ENCODE measurements around the gene PLA2G1B. TPM values are rescaled to one million over a fixed set of nuclear protein-coding genes. Genes with fewer than 3 reads are reported as not detected.

Gene PLA2G1B
- total and polyA plus RNA-seq, 9 of the 15 experiments (the other 6 are each of a cell fraction or from before 2014, with no cell fraction given): 1.4 TPM; not detected in 8

GRCh38 chr12:120358412-120359100, 31.0 kb upstream of the PLA2G1B start:
- in situ Hi-C loops (cut with MboI) (no loop called here), intact Hi-C loops (cut with micrococcal nuclease) (loop anchor here (5.0 kb wide), 1 partner anchor 131 kb away; no protein-coding TSS in a partner anchor)
- H3K4me1 ChIP-seq (replicated peaks in 1 of 2; ENCODE audit: control insufficient read depth in 2 of 2, insufficient read depth in 2 of 2, low read length in 2 of 2): peaks cover 0 to 24% of the 10 kb centered on the region in 2 experiments; a peak in 3 of 5 replicates
- no peak overlapping the region for H3K4me2 ChIP-seq (ENCODE audit: insufficient read depth, low read length)
- ChIA-PET POLR2A (no interaction called here), CTCF (ENCODE audit: low intra/inter-chr PET ratio) (interaction anchor here (0.6 kb wide), 1 partner anchor 138 kb away, joined by 3 read pairs; no protein-coding TSS in a partner anchor)
- peaks cover 14% of the 10 kb centered on the region; the same call in 1 of the 2 replicates for H4K20me1 ChIP-seq (replicated peaks; ENCODE audit: control insufficient read depth, insufficient read depth, low read length)
- no peak overlapping the region for H3K27ac ChIP-seq (ENCODE audit: extremely low read depth, low read depth, low read length)
- no peaks in the 10 kb centered on the region for H3K9me3 ChIP-seq (replicated peaks; ENCODE audit: control insufficient read depth, insufficient read depth, low read depth, low read length)
- peak; percentile 42 for ATAC-seq
- WGBS (ENCODE audit: insufficient coverage, low coverage, missing lambda C conversion rate): 7% methylated on average over 17 of the region's 19 CpGs
- no peak overlapping the region for H2AFZ ChIP-seq (ENCODE audit: low read depth, low read length)
- H3K9ac ChIP-seq (ENCODE audit: insufficient read depth in 1 of 2, low read depth in 2 of 2, low read length in 2 of 2): 0 out of 4 replicates have a peak overlapping the region, but pooled peaks of 1 of the 2 experiments have one; percentile 29
- no peaks in the 10 kb centered on the region for H3K36me3 ChIP-seq (ENCODE audit: control insufficient read depth, insufficient read depth, low read length)
- no peak overlapping the region for H3K4me3 ChIP-seq
- no peak for TF ChIP-seq GTF2B (IDR thresholded peaks at IDR 0.05; ENCODE audit: extremely low read depth, insufficient read length)
- TF ChIP-seq CEBPB (tag; IDR thresholded peaks at IDR 0.05): no peak
- 0 out of 2 replicates have a peak, but pooled peaks have one; percentile 19 for TF ChIP-seq SMC3 (conservative IDR thresholded peaks at IDR 0.05; ENCODE audit: insufficient read depth, low read depth, low read length)
- peak; percentile 49; the same call in 1 of the 2 replicates for TF ChIP-seq REST (IDR thresholded peaks at IDR 0.05; ENCODE audit: borderline replicate concordance)
- TF ChIP-seq REST (CRISPR knock-in tag; IDR thresholded peaks at IDR 0.05; ENCODE audit: low read depth): no peak
- peak; percentile 8 to 56 (median 41); a peak in 4 of 6 replicates for TF ChIP-seq CTCF (IDR thresholded peaks at IDR 0.05 in 2 of 3, conservative IDR thresholded peaks at IDR 0.05 in 1 of 3; ENCODE audit: insufficient read depth in 2 of 3, low read depth in 1 of 3, low read length in 3 of 3)
- peak in 1 of 2 experiments; percentile 58; a peak in 2 of 4 replicates for TF ChIP-seq RAD21 (CRISPR knock-in tag; conservative IDR thresholded peaks at IDR 0.05 in 1 of 2, IDR thresholded peaks at IDR 0.05 in 1 of 2)
- no peaks in the 10 kb centered on the region for H3K9me1 ChIP-seq (ENCODE audit: control insufficient read depth, insufficient read depth, low read length)
- BruUV-seq (replicated peaks): no TSS peak
- no peak for DNase-seq (ENCODE audit: extremely low read depth in 1 of 4, low spot score in 3 of 4)
- peaks cover 23 to 59% of the 10 kb centered on the region in 2 experiments; a peak in 4 of 5 replicates for H3K27me3 ChIP-seq (ENCODE audit: control insufficient read depth in 2 of 2, insufficient read depth in 2 of 2, low read length in 2 of 2)
- H3K79me2 ChIP-seq (ENCODE audit: control insufficient read depth, insufficient read depth, low read length): no peaks in the 10 kb centered on the region
- FAIRE-seq: no peak

Data from K562 (cell line).